Upper lobe of right lung (tissue), 1 donor: ENCODE measurements around the gene CTNNA3. TPM values are rescaled to one million over a fixed set of nuclear protein-coding genes. Genes with fewer than 3 reads are reported as not detected.

ENCODE experiments used
- ATAC-seq: fragments of 200-7000 bp; cut with Tn5 transposase; one replicate; pipeline ENCODE4 v1.9.1; 2020; ENCODE audit warnings: mild to moderate bottlenecking, moderate library complexity
- DNase-seq: peaks from one replicate; pipeline ENCODE4 v3.0.0-alpha.2; 2020
- H3K27ac ChIP-seq: fragments of 200-600 bp; one replicate; pipeline ENCODE4 v1.8.0; 2022
- H3K27me3 ChIP-seq: fragments of 200-600 bp; one replicate; pipeline ENCODE4 v1.8.0; 2022; ENCODE audit warnings: mild to moderate bottlenecking
- H3K36me3 ChIP-seq: fragments of 200-600 bp; one replicate; pipeline ENCODE4 v1.8.0; 2022
- H3K4me1 ChIP-seq: fragments of 200-600 bp; one replicate; pipeline ENCODE4 v1.8.0; 2022
- H3K4me3 ChIP-seq: fragments of 200-600 bp; one replicate; pipeline ENCODE4 v1.8.0; 2022; ENCODE audit warnings: mild to moderate bottlenecking
- H3K9me3 ChIP-seq: fragments of 200-600 bp; one replicate; pipeline ENCODE4 v1.8.0; 2022
- CTCF ChIP-seq: fragments of 200-600 bp; IDR thresholded peaks from one replicate; pipeline ENCODE4 v1.8.0; 2022; ENCODE audit warnings: antibody characterized with exemption
- intact Hi-C: fragments of 100-400 bp; cut with DNase I; formaldehyde crosslinking; loops from one replicate; pipeline ENCODE4 v1.11.0; 2022
- total RNA-seq: library from RNA; stranded (reverse); fragmentation: NEBNext Ultra II Directional; extraction: Animal tissue kit (Norgen Biotek cat#: 25700); gene quantifications from one replicate; pipeline ENCODE4 v1.2.1, GENCODE V29; 2021
- donor health status: DM: no; HTN: yes; CAD: no; lungs with severe emphysema.

CTNNA3 gene
- total RNA-seq, 1 donor from 2014 or later, result 0.67 TPM

- Histone ChIP-seq H3K4me1 (no peaks in the 10 kb centered on the region), H3K27me3 (no peaks in the 10 kb centered on the region), H3K36me3 (no peaks in the 10 kb centered on the region), H3K4me3 (no peak overlapping the region), H3K9me3 (no peaks in the 10 kb centered on the region), H3K27ac (no peak overlapping the region)
- no peak for TF ChIP-seq CTCF
- intact Hi-C loops, result no loop called here
- no peak for ATAC-seq
- DNase-seq, result no peak
Measured at GRCh38 chr10:66552331-66552730, 1143.7 kb downstream of the CTNNA3 start.

- H3K4me1 ChIP-seq, result no peaks in the 10 kb centered on the region
- intact Hi-C loops, result no loop called here
- no peaks in the 10 kb centered on the region for H3K36me3 ChIP-seq
- no peak overlapping the region for H3K27ac ChIP-seq
- no peaks in the 10 kb centered on the region for H3K27me3 ChIP-seq
- no peak overlapping the region for H3K4me3 ChIP-seq
- H3K9me3 ChIP-seq, result no peaks in the 10 kb centered on the region
- no peak for DNase-seq
- TF ChIP-seq CTCF, result no peak
- no peak for ATAC-seq
Measured at GRCh38 chr10:66550351-66550750, 1145.6 kb downstream of the CTNNA3 start.

GRCh38 chr10:66538908-66539307 is 1157.1 kb downstream of the CTNNA3 start:
- no peak overlapping the region for H3K4me3 ChIP-seq
- H3K9me3 ChIP-seq, result no peaks in the 10 kb centered on the region
- ATAC-seq (no peak), DNase-seq (no peak)
- H3K27me3 ChIP-seq, result no peaks in the 10 kb centered on the region
- H3K27ac ChIP-seq, result no peak overlapping the region
- intact Hi-C loops, result no loop called here
- H3K36me3 ChIP-seq, result no peaks in the 10 kb centered on the region
- H3K4me1 ChIP-seq, result no peaks in the 10 kb centered on the region
- TF ChIP-seq CTCF, result no peak

GRCh38 chr10:66538371-66538770 is 1157.6 kb downstream of the CTNNA3 start:
- Histone ChIP-seq H3K27ac (no peak overlapping the region), H3K36me3 (no peaks in the 10 kb centered on the region), H3K4me3 (no peak overlapping the region), H3K9me3 (no peaks in the 10 kb centered on the region), H3K4me1 (no peaks in the 10 kb centered on the region), H3K27me3 (no peaks in the 10 kb centered on the region)
- intact Hi-C loops, result no loop called here
- no peak for ATAC-seq
- TF ChIP-seq CTCF, result no peak
- DNase-seq, result no peak

- H3K27ac ChIP-seq, result no peak overlapping the region
- DNase-seq (no peak), ATAC-seq (no peak)
- TF ChIP-seq CTCF, result no peak
- no peaks in the 10 kb centered on the region for H3K4me1 ChIP-seq
- no peaks in the 10 kb centered on the region for H3K36me3 ChIP-seq
- H3K27me3 ChIP-seq, result no peaks in the 10 kb centered on the region
- intact Hi-C loops, result no loop called here
- no peaks in the 10 kb centered on the region for H3K9me3 ChIP-seq
- H3K4me3 ChIP-seq, result no peak overlapping the region
Measured at GRCh38 chr10:66537186-66537585, 1158.8 kb downstream of the CTNNA3 start.

GRCh38 chr10:66535439-66535838 is 1160.6 kb downstream of the CTNNA3 start:
- intact Hi-C loops, result no loop called here
- no peak overlapping the region for H3K4me3 ChIP-seq
- H3K9me3 ChIP-seq, result no peaks in the 10 kb centered on the region
- ATAC-seq (no peak), DNase-seq (no peak)
- H3K4me1 ChIP-seq, result no peaks in the 10 kb centered on the region
- H3K27me3 ChIP-seq, result no peaks in the 10 kb centered on the region
- no peak overlapping the region for H3K27ac ChIP-seq
- TF ChIP-seq CTCF, result no peak
- H3K36me3 ChIP-seq, result no peaks in the 10 kb centered on the region
